Ammon's horn (tissue), 1 donor: ENCODE data around the gene EHF.

Experiments
- DNase-seq: peaks from one replicate; pipeline ENCODE4 v3.0.0-alpha.2; 2016; ENCODE audit warnings: low spot score

The EHF gene

GRCh38 chr11:34602245-34602644, 18.6 kb upstream of the EHF start:
- no peak for DNase-seq

DNA sequence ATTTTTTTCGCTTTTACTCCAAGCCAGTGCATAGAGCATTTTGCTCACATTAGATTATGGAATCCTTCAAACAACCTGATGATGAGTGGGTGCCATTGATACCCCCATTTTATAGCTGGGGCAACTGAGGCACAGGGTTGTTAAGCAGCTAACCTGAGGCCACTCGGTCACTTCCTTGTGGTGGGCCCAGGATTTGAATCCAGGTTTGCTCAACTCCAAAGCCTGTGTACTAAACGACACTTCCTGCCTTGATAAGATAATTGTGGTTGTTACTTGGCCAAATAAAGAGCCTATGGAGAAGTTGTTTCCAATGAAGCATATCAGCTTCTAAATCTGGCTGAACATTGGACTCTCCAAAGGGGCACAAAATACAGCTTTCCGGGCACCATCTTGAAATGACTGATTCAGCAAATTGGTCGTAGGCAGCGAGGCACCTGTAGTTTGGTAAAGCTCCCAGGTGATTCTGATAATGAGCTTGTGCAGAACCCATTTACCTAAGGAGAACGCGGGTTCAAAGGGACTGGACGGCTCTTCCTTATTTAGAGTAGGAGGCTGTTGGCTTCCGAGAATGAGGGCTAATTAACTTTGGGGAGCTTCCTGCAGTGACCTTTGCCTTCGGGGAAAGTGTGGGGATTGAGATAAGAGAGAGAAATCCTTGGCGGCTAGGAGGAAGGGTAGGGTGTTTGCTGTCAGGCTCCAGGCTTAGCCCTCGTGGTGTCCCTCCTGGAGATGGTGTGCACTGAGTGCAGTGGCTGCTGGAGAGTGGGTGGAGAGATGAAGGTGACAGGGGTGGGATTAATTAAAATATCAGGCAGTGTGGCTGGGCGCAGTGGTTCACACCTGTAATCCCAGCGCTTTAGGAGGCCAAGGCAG, 17.5 kb upstream of the EHF start:
- DNase-seq: no peak

DNA sequence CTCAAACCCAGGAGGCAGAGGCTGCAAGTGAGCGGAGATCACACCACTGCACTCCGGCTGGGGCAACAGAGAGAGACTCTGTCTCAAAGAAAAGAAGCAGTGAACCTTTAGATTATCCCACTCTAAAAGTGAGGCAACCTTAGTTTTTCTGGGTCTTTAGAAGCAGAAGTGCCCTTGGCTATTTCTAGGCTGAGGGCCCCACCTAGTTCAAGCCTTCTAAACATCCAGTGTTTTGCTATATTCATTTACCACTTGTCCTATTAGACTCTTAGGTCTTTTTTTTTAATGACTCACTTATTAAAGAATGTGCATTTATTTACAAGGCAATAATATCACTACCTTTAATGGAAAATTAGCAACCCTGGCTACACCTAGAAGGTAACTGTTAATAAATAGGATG, 16.7 kb upstream of the EHF start:
- no peak for DNase-seq

- no peak for DNase-seq
Measured at GRCh38 chr11:34604911-34605310, 16.0 kb upstream of the EHF start.

DNA sequence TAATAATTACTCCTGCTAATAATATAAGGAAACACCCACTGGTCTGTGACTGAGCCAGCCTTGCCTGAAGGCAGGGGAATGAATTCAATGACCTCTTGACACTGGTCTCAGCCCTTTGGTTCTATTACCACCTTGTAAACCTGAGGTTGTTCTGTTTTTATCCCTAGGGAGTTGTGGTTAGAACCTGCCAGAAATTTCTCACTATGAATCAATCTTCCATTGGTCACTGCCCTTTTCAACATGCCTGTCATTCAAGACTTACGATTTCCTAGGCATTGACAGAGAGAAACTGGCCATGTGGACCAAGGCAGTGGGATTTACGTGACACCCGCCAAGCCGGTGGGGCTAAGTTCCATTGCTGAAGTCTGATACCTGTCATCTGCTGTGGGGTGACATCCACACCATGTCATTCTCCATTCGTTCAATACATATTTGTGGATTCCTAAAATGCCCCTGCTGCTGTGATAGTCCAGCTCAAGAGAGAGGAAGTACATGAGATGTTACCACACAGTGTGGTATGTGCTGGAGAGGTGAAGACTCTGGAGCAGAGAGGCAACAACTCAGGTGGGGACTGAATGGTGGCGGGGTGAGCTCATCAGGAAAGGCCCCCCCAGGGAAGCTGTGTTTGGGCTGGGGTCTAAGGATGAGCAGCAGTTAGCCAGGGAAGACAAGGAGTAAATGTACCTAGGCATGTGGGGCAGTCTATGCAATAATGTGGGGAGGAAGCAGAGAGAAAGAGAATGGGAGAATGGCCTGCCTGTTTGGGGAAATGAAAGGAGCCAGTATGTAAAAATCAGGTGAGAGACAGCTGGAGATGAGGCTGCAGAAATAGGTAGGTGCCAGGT, 15.2 kb upstream of the EHF start:
- DNase-seq: no peak

GRCh38 chr11:34606326-34607120, 14.4 kb upstream of the EHF start:
- no peak for DNase-seq

- DNase-seq: no peak
Measured at GRCh38 chr11:34609187-34609751, 11.6 kb upstream of the EHF start.

GRCh38 chr11:34609850-34610249, 11.0 kb upstream of the EHF start:
- DNase-seq: peak; percentile 54

GRCh38 chr11:34610324-34611041, 10.4 kb upstream of the EHF start:
- DNase-seq: no peak

DNA sequence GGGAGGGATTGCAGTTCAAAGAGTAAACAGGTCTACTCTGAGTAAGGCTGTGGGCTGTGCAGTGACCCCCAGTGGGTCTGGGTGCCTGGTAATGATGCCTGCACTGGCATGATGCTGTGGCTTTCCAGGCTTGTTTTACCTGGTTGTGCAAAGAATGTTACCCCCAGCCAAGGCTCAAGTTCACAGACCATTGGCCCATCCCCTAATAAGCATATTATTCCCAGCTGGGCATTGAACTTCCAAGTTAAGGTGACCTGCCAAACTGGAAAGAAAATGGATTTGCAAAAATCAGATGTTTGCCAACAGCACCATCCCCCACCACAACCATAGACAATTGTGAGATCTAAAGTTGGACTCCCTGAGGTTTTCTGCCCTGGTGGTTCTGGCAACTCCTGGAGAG, 7.9 kb upstream of the EHF start:
- no peak for DNase-seq

GRCh38 chr11:34613552-34614056, 7.3 kb upstream of the EHF start:
- no peak for DNase-seq

GRCh38 chr11:34614344-34615104, 6.4 kb upstream of the EHF start:
- peak; percentile 34 for DNase-seq

- DNase-seq: no peak
Measured at GRCh38 chr11:34616086-34616485, 4.8 kb upstream of the EHF start.

DNA sequence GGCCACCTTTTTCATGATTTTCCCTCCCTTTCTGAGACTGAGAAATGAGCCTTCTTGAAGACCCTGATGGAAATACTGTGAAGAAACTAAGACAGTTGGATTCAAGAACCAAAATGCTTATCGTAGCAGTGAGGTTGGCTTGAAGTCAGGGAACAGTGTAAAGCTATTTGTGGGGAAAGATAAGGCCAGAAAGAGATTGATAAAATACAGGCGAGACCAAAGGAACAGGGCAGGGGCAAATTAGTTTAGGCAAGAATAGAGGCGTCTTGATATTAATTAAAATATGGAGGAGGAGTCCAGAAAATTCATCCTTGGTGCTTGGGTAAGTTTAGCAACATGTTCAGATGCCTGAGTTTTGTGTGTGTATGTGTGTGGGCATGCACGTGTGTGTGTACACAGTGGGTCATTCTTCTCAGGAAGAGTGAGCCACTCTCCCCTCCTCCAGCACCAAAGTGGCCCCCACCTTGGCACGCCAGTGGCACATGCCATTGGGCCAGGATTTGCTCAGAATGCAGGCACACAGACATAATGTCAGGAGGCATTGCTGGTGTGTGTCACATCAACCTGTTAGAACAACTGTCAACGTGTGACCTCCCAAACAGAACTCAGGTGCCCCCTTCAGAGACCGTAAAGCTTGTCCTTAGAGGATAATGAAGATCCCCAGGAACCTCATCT, 3.9 kb upstream of the EHF start:
- no peak for DNase-seq

DNA sequence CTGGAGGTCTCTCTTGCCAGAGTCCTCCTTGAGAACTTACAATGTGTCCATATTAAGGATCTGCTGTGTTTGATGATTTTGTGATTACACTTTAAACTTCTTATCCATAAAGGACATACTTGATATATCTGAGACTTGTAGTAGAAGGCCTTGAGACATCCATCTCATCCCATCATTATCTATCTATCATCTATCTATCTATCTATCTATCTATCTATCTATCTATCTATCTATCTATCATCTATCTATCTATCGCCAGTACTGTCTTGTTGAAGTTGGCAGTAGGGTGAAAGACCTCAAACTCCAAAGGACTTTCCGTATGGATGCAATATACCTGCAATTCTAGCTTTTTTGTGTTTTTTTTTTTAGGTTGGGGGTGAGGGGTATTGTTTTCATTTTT, 2.5 kb upstream of the EHF start:
- no peak for DNase-seq

- DNase-seq: no peak
Measured at GRCh38 chr11:34619062-34619516, 1.8 kb upstream of the EHF start.

DNA sequence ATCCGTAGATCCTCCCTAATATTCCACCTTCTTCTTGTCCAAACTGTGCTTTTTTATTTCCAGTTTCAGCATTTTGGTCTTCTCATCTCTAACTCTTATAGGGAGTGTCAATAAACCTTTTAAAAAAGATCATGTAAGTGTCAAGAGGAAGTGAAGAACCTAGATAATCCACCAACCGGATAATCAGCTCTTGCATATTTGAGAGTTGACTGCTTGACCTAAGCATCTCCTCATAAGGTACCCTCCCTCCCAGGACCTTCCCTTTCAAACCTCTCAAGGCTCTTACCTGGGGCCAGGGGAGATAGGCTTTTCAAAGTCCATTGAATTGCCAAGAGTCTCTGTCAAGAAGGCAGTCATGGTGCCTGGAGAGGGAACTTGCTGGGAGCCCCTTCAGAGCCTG, 691 bp upstream of the EHF start:
- DNase-seq: no peak

GRCh38 chr11:34621876-34622275, 983 bp downstream of the EHF start:
- DNase-seq: peak; percentile 32

DNA sequence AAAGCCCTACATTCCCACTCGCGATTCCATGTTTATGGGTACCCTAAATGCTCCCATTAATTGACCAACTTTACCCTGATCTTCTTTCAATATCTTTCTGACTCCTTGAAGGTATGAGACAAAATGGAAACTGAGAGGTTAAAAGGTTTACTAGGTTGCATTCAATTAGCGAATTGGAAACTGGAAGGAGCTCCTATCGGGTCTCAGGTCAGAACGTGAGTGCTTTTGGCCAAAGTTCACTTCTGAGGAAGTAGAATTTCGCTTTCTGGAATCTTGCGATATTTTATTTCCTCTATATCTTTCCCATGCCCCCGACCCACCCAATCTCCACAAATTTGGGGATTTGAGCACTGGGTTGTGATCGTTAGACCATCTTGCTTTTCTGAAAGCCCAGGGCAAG, 2.6 kb downstream of the EHF start:
- no peak for DNase-seq

- DNase-seq: no peak
Measured at GRCh38 chr11:34624069-34624468, 3.2 kb downstream of the EHF start.
